Fibroblast of pulmonary artery (primary cell): ENCODE results near the gene DPM1.

Experiments used
- DNase-seq: peaks from one replicate; pipeline ENCODE4 v3.0.0-alpha.2; 2010; ENCODE audit warnings: low read depth
- H3K4me3 ChIP-seq: replicated peaks from 2 replicates; pipeline ENCODE4 v1.5.1; 2011; ENCODE audit warnings: low read depth, mild to moderate bottlenecking, control low read depth, low read length, moderate library complexity
- TF ChIP-seq, protein P1 (sequence below): IDR thresholded peaks from 2 replicates; pipeline ENCODE4 v1.5.1; 2011; ENCODE audit warnings: mild to moderate bottlenecking, control low read depth, low read length, inconsistent platforms; ENCODE audit errors: missing control alignments

Gene DPM1

DNA sequence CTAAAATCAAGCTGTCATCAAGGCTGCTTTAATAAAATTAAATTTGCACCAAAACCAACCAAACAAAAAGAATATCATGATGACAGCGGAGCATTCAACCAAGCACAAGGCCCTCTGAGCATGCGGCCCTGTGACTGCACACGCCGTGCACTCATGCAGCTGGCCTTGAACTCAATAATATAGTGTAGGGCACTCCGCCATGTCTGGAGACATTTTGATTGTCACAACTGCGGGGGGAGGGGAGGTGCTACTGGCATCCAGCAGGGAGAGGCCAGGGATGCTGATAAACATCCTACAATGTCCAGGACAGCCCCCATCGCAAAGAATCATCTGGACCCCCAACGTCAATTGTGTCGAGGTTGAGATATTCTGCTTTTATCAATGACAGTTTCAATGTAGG, 10.0 kb upstream of the DPM1 start:
- TF ChIP-seq, protein P1, sequence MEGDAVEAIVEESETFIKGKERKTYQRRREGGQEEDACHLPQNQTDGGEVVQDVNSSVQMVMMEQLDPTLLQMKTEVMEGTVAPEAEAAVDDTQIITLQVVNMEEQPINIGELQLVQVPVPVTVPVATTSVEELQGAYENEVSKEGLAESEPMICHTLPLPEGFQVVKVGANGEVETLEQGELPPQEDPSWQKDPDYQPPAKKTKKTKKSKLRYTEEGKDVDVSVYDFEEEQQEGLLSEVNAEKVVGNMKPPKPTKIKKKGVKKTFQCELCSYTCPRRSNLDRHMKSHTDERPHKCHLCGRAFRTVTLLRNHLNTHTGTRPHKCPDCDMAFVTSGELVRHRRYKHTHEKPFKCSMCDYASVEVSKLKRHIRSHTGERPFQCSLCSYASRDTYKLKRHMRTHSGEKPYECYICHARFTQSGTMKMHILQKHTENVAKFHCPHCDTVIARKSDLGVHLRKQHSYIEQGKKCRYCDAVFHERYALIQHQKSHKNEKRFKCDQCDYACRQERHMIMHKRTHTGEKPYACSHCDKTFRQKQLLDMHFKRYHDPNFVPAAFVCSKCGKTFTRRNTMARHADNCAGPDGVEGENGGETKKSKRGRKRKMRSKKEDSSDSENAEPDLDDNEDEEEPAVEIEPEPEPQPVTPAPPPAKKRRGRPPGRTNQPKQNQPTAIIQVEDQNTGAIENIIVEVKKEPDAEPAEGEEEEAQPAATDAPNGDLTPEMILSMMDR: no peak
- no peak for DNase-seq
- H3K4me3 ChIP-seq: no peak overlapping the region

DNA sequence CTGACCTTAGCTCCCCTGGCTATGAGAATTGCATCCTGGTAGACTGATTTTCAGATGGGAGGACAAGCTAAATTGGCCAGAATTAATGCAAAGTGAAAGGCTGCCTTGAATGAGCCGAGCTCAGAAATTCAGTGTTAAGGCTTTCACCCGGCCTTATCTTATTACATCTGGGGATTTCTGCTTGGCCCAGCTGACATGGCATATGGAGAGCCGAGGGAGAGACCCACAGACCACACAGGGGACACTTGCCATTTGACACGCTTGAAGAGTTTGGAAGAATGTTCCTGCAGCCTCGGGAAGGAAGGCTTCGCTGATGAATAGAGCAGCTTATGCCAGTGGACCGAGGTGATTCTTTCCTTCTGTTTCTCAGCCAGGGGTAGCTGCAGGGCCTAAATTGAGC, 9.3 kb upstream of the DPM1 start:
- DNase-seq: no peak
- TF ChIP-seq, protein P1: no peak
- no peak overlapping the region for H3K4me3 ChIP-seq

DNA sequence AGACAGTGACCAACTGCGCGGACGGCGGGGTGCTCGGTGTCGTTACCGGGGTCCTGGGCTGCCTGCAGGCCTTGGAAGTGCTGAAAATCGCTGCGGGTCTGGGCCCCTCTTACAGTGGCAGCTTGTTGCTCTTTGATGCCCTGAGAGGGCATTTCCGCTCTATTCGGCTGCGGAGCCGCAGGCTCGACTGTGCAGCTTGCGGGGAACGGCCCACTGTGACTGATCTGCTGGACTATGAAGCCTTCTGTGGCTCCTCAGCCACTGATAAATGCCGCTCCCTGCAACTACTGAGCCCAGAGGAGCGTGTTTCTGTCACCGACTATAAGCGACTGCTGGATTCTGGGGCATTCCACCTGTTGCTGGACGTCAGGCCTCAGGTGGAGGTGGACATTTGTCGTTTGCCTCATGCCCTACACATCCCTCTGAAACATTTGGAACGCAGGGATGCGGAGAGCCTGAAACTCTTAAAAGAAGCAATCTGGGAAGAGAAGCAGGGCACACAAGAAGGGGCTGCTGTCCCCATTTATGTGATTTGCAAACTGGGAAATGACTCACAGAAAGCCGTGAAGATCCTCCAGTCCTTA, 1.3 kb upstream of the DPM1 start:
- H3K4me3 ChIP-seq: peak overlapping the region; percentile 93
- DNase-seq: no peak
- TF ChIP-seq, protein P1: no peak

DNA sequence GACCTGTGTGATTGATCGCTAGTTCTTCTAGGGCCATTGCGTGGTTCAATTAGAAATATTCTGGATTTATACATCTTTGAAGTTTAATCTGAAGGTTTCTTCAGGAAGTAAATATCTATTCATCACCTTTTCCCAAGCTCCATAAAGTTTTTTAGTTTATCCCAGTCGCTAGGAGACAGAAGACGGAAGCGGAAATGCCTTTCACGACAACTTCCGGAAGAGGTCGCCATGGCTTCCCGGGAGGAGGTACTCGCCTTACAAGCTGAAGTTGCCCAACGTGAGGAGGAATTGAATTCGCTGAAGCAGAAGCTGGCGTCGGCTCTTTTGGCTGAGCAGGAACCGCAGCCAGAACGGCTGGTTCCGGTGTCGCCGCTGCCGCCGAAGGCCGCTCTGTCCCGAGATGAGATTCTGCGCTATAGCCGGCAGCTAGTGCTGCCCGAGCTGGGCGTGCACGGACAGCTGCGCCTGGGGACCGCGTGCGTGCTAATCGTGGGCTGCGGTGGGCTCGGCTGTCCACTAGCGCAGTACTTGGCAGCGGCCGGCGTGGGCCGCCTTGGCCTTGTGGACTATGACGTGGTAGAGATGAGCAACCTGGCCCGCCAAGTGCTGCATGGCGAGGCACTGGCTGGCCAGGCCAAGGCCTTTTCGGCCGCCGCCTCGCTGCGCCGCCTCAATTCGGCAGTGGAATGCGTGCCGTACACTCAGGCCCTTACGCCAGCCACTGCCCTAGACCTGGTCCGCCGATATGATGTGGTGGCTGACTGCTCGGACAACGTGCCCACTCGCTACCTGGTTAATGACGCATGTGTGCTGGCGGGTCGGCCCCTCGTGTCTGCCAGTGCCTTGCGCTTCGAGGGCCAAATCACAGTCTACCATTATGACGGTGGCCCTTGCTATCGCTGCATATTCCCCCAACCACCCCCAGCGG, 547 bp upstream of the DPM1 start, which contains the start of gene MOCS3:
Gene MOCS3 (plus strand): TSS at position 204 of the 928 bp plus-strand sequence. CDS start 25 bp downstream, at position 229.
- DNase-seq: peak; percentile 96
- TF ChIP-seq, protein P1: no peak
- peak within 1 kb of the TSS; percentile 93 for H3K4me3 ChIP-seq

DNA sequence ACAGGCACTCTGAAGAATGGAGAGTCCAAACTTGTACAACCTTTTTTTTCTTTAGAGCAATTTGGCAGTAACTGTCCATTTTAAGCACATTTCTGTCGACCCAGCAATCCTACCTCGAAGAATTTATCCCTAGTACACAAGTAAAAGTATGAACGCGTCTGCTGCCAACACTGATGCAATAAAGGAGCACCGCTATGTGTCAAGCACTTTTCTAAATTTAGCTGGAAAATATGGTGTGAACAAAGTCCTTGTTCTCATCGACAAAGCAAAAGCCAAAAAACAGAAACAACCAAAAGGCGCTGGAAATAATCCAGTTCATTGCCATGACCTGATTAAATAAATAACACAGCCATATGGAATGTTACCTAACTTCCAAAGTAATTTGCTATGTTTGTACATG, 1.1 kb downstream of the DPM1 start:
- DNase-seq: peak; percentile 38
- peak overlapping the region; percentile 93 for H3K4me3 ChIP-seq
- TF ChIP-seq, protein P1: no peak

DNA sequence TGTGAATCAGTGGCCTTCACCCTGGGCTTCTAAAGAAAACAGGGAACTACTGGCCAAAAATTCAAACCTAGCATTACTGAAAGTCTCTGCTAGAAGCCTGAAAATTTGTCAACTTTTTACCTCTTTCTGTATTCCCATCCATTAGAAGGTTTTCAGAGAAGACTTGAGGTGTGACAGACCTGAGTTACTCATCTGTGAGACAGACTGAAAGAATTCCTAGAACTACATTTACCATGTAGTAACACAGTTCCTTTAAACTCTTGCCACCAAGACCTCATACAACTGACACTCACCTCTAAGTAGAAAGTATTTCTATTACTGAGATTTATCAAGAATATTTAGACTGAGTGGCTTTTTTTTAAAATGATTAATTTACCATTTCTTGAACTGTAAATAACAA, 4.5 kb downstream of the DPM1 start:
- TF ChIP-seq, protein P1: no peak
- no peak for DNase-seq
- no peak overlapping the region for H3K4me3 ChIP-seq
